ENCODE data around the gene RFX4.

The RFX4 gene

DNA sequence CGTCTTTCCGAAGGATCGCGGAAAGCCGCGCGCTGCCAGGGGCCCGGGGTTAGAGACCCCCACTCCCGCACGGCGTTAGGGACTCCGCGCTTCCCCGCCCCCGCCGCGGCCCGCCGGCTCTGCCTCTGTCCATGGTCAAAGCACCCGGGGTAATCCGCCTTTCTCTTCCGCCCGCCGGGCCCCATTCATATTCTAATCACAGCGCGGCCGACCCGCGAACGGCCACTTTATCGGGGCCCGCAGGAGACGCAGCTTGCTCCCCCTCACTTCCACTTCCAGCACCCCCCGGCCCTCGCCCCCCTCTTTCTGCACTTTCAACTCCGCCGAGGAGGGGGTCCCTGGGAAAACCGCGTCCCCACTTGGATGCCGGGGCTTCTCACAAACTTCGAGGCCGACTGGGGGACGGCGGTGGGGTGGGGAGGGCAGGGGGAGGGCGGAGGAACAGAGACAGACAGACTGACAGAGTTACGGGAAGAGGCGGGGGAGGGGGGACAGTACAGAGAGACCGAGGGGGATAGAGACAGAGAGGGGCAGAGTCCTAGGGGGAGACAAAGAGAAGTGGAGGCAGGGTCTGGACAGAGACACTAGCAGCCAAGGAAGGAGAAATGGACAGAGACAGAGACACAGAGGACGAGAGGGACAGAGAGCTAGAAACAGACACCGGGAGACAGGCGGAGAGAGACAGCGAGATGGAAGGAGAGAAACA, 1.1 kb upstream of the RFX4 start:
- Histone ChIP-seq H3K4me3 (ENCODE audit: severe bottlenecking) (no peak overlapping the region), H3K36me3 (ENCODE audit: low read depth) (no peaks in the 10 kb centered on the region)
- TF ChIP-seq, protein P1, sequence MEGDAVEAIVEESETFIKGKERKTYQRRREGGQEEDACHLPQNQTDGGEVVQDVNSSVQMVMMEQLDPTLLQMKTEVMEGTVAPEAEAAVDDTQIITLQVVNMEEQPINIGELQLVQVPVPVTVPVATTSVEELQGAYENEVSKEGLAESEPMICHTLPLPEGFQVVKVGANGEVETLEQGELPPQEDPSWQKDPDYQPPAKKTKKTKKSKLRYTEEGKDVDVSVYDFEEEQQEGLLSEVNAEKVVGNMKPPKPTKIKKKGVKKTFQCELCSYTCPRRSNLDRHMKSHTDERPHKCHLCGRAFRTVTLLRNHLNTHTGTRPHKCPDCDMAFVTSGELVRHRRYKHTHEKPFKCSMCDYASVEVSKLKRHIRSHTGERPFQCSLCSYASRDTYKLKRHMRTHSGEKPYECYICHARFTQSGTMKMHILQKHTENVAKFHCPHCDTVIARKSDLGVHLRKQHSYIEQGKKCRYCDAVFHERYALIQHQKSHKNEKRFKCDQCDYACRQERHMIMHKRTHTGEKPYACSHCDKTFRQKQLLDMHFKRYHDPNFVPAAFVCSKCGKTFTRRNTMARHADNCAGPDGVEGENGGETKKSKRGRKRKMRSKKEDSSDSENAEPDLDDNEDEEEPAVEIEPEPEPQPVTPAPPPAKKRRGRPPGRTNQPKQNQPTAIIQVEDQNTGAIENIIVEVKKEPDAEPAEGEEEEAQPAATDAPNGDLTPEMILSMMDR (IDR thresholded peaks at IDR 0.05; ENCODE audit: poor library complexity, severe bottlenecking): no peak

DNA sequence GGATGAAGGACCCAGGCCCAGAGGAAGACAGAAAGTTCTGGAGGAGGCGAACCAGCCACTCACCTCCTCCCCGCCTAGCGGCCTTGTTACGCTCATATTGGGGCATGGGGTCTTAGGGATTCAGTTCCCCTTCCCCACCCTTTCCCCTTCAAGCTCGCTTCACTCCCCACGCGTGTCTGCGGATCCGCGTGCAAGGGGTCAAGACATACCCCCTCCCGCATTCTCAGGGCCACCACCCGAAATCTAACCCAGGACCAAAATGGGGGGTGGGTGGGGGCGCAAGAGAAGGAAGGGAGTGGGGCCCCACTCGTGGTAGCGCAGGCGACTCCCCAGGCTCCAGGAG, 584 bp upstream of the RFX4 start:
- ATAC-seq (ENCODE audit: low read depth): no peak
- no peak overlapping the region for H3K4me3 ChIP-seq (ENCODE audit: severe bottlenecking)
- TF ChIP-seq, protein P1 (IDR thresholded peaks at IDR 0.05; ENCODE audit: poor library complexity, severe bottlenecking): no peak
- no peak overlapping the region for H3K27ac ChIP-seq (ENCODE audit: poor library complexity, severe bottlenecking)
- no peaks in the 10 kb centered on the region for H3K4me1 ChIP-seq (ENCODE audit: insufficient read depth, poor library complexity, severe bottlenecking)
- H3K27me3 ChIP-seq (ENCODE audit: insufficient read depth, poor library complexity, severe bottlenecking): peaks cover 96% of the 10 kb centered on the region
- no peaks in the 10 kb centered on the region for H3K36me3 ChIP-seq (ENCODE audit: low read depth)
- DNase-seq (ENCODE audit: low spot score): no peak
- no peaks in the 10 kb centered on the region for H3K9me3 ChIP-seq (ENCODE audit: severe bottlenecking)

More for the DNA sequence above, 1.1 kb upstream of the RFX4 start:
- ATAC-seq (ENCODE audit: low read depth) (no peak; the same call in 2 of the 3 replicates), DNase-seq (ENCODE audit: low spot score) (no peak)
- no peaks in the 10 kb centered on the region for H3K4me1 ChIP-seq (ENCODE audit: insufficient read depth, poor library complexity, severe bottlenecking)
- no peaks in the 10 kb centered on the region for H3K9me3 ChIP-seq (ENCODE audit: severe bottlenecking)
- H3K27me3 ChIP-seq (ENCODE audit: insufficient read depth, poor library complexity, severe bottlenecking): peaks cover 96% of the 10 kb centered on the region
- H3K27ac ChIP-seq (ENCODE audit: poor library complexity, severe bottlenecking): no peak overlapping the region

DNA sequence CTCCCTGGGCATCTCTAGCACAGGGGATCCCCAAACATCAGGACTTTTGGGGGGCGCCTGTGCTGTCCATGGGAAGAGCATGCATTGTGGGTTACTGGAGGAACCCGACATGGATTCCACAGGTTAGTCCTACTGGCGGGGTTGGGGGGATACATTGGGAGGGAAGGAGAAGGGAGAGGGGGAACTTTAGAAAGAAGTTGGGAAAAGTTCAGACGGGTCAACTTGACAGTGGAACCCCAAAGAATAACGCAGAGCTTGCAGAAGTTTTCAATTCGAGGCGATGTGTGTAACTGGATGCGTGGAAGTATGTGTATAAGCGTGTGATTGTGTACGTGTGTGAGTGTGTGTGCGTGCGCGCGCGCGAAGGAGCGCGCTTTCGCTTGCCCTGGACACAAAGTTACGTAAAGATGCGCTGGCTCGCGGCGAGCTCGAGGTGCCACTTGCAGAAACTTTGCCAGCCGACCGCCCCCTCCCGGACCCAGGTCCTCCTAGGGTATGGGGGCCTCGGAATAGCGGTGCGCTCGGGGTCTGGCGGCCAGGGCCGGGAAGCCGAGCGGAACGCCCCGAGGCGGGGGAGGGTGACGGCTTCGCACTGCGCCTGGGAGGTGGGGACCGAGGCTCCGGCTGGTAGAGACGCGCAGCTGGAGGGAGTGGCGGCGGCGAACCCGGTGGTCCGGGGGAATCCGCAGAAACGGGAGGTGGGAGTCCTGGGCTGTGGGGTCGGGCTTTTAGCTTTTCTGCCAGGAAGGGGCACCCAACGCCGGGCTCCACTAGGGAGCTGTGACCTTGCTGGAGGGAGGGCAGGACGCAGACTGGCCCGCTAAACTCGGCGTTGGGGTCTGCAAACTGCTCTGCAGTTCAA, 669 bp downstream of the RFX4 start:
- TF ChIP-seq, protein P1 (IDR thresholded peaks at IDR 0.05; ENCODE audit: poor library complexity, severe bottlenecking): no peak
- Histone ChIP-seq H3K4me1 (ENCODE audit: insufficient read depth, poor library complexity, severe bottlenecking) (no peaks in the 10 kb centered on the region), H3K36me3 (ENCODE audit: low read depth) (no peaks in the 10 kb centered on the region), H3K9me3 (ENCODE audit: severe bottlenecking) (no peaks in the 10 kb centered on the region), H3K27ac (ENCODE audit: poor library complexity, severe bottlenecking) (no peak overlapping the region), H3K4me3 (ENCODE audit: severe bottlenecking) (no peak overlapping the region), H3K27me3 (ENCODE audit: insufficient read depth, poor library complexity, severe bottlenecking) (peaks cover 96% of the 10 kb centered on the region)
- ATAC-seq (ENCODE audit: low read depth): no peak
- no peak for DNase-seq (ENCODE audit: low spot score)

DNA sequence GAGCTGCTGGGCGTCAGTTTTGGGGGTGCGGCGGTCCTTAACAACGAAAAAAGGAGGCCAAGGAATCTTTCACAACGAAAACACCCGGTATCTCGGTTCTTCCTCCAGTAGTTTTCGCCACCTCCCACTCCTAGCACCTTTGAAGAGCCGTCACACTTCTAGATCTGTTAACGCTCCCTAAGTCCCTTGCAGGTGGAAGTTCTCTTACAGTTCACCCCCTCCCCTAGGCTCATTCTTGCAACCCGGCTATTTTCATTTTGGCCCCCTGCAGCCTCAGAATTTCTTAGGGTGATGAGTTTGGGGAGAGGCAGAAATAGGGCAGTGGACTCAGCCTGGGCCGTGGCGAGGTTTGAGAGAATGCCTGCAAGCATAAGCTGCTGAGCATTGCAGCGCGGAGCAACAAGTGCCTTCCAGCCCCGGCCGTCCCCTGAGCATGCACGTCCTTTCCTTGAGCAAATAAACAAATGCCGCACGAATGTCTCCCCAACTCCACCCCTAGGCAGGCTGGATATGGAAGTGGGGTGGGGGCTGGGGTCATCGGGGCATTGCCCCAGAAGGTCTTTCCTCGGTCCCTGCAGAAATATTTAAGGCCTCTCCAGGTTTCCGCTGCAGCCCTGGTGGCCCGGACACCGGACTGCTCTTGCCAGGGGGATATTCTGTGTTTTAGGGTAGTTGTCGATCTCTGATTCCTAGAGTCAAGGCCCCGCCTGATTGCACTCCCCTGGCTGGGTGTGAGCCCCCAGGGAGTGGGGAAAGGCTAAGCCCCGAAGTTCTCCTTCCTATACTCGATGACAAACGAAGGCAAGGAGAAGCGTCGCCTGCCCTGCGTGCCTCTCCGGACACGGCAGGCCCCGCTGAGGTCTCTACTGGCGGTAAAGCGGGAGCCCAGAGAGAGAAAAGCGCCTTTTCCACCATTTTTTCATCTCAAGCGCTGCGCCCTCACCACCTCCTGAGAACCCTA, 1.6 kb downstream of the RFX4 start:
- Histone ChIP-seq H3K4me1 (ENCODE audit: insufficient read depth, poor library complexity, severe bottlenecking) (no peaks in the 10 kb centered on the region), H3K36me3 (ENCODE audit: low read depth) (no peaks in the 10 kb centered on the region), H3K27ac (ENCODE audit: poor library complexity, severe bottlenecking) (no peak overlapping the region), H3K4me3 (ENCODE audit: severe bottlenecking) (no peak overlapping the region), H3K27me3 (ENCODE audit: insufficient read depth, poor library complexity, severe bottlenecking) (peaks cover 99% of the 10 kb centered on the region), H3K9me3 (ENCODE audit: severe bottlenecking) (no peaks in the 10 kb centered on the region)
- no peak for ATAC-seq (ENCODE audit: low read depth)
- TF ChIP-seq, protein P1 (IDR thresholded peaks at IDR 0.05; ENCODE audit: poor library complexity, severe bottlenecking): no peak
- no peak for DNase-seq (ENCODE audit: low spot score)

Data from RWPE2 (cell line).